ENCODE data around the gene RFX3.

The RFX3 gene

DNA sequence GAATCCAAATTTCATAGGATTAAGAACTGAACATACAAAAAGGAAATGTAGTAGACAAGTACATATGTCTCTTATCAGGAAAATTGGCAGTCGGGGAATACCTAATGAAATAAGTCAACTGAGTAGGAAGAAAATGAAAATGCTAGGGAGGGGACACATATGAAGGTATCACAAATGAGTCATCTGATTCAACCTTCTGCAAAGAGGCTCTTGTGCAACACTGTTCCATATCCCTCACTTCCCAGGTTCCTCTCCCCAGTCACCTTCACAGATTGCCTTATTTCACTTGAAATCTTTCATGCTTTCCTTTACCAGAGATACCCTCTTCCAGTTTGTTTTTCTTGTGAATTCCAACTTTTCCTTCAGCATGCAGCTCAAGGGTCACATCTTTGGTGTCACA lies 139.0 kb downstream of the RFX3 start:
- Histone ChIP-seq H3K9ac (no peak overlapping the region), H3K79me2 (ENCODE audit: insufficient read depth, low read depth) (no peaks in the 10 kb centered on the region), H2AFZ (ENCODE audit: low read depth) (no peak overlapping the region), H3K4me2 (no peak overlapping the region), H3K27ac (no peak overlapping the region), H3K4me3 (IDR thresholded peaks at IDR 0.05; ENCODE audit: insufficient read depth, low read depth, low read length) (no peak overlapping the region), H3K4me1 (ENCODE audit: low read depth, poor library complexity, severe bottlenecking) (no peaks in the 10 kb centered on the region), H4K20me1 (ENCODE audit: insufficient read depth) (no peaks in the 10 kb centered on the region), H3K27me3 (ENCODE audit: insufficient read depth, low read depth) (no peaks in the 10 kb centered on the region), H3K36me3 (ENCODE audit: insufficient read depth) (no peaks in the 10 kb centered on the region)
- TF ChIP-seq, protein P1, sequence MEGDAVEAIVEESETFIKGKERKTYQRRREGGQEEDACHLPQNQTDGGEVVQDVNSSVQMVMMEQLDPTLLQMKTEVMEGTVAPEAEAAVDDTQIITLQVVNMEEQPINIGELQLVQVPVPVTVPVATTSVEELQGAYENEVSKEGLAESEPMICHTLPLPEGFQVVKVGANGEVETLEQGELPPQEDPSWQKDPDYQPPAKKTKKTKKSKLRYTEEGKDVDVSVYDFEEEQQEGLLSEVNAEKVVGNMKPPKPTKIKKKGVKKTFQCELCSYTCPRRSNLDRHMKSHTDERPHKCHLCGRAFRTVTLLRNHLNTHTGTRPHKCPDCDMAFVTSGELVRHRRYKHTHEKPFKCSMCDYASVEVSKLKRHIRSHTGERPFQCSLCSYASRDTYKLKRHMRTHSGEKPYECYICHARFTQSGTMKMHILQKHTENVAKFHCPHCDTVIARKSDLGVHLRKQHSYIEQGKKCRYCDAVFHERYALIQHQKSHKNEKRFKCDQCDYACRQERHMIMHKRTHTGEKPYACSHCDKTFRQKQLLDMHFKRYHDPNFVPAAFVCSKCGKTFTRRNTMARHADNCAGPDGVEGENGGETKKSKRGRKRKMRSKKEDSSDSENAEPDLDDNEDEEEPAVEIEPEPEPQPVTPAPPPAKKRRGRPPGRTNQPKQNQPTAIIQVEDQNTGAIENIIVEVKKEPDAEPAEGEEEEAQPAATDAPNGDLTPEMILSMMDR (conservative IDR thresholded peaks at IDR 0.05; ENCODE audit: low read depth, low read length) = no peak

DNA sequence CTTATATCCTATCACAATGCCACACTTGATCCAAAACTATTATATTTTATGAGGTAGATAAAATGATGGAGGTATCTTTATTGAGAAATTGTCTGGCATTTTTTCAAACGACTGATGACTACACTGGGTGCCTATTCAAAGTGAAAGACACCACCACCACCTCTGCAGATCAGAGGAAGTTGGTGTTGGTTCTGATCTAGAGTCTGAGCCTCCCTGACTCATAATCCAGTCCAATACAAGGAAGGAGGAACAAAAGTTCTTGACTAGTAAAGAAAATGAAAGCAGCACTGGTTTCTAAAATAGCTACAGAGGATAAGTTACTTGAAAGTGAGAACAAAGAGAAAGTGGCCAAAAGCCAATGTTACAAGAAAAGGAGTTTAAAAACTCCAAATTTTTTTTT lies 139.9 kb downstream of the RFX3 start:
- no peak overlapping the region for H2AFZ ChIP-seq (ENCODE audit: low read depth)
- no peak overlapping the region for H3K9ac ChIP-seq
- H3K27me3 ChIP-seq (ENCODE audit: insufficient read depth, low read depth) = no peaks in the 10 kb centered on the region
- H3K36me3 ChIP-seq (ENCODE audit: insufficient read depth) = no peaks in the 10 kb centered on the region
- H3K27ac ChIP-seq = no peak overlapping the region
- no peaks in the 10 kb centered on the region for H4K20me1 ChIP-seq (ENCODE audit: insufficient read depth)
- no peak overlapping the region for H3K4me3 ChIP-seq (IDR thresholded peaks at IDR 0.05; ENCODE audit: insufficient read depth, low read depth, low read length)
- TF ChIP-seq, protein P1 (conservative IDR thresholded peaks at IDR 0.05; ENCODE audit: low read depth, low read length) = no peak
- H3K4me2 ChIP-seq = no peak overlapping the region
- no peaks in the 10 kb centered on the region for H3K4me1 ChIP-seq (ENCODE audit: low read depth, poor library complexity, severe bottlenecking)
- no peaks in the 10 kb centered on the region for H3K79me2 ChIP-seq (ENCODE audit: insufficient read depth, low read depth)

DNA sequence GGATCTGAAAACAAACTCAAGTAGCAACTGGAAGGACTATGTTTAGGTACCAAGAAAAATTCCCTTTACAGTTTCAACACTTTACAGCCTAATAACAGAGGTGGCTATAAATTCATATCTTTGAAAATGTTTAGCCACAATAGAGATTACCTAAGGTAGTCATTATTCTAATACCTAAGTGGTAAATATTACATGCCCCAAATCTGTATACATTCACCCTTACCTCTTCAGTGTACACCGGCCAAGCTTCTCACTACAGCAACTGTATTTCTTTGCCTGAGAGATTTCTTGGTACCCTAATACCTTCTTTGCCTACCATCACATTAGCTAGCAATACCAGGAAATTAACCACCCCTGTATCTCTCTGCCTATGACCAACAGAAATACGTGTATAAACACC lies 154.0 kb downstream of the RFX3 start:
- Histone ChIP-seq H3K79me2 (ENCODE audit: insufficient read depth, low read depth) (no peaks in the 10 kb centered on the region), H3K4me3 (IDR thresholded peaks at IDR 0.05; ENCODE audit: insufficient read depth, low read depth, low read length) (no peak overlapping the region), H3K9ac (no peak overlapping the region), H2AFZ (ENCODE audit: low read depth) (no peak overlapping the region), H3K4me2 (no peak overlapping the region), H3K4me1 (ENCODE audit: low read depth, poor library complexity, severe bottlenecking) (no peaks in the 10 kb centered on the region), H3K27me3 (ENCODE audit: insufficient read depth, low read depth) (no peaks in the 10 kb centered on the region), H3K36me3 (ENCODE audit: insufficient read depth) (no peaks in the 10 kb centered on the region), H4K20me1 (ENCODE audit: insufficient read depth) (no peaks in the 10 kb centered on the region), H3K27ac (no peak overlapping the region)
- TF ChIP-seq, protein P1 (conservative IDR thresholded peaks at IDR 0.05; ENCODE audit: low read depth, low read length) = no peak

DNA sequence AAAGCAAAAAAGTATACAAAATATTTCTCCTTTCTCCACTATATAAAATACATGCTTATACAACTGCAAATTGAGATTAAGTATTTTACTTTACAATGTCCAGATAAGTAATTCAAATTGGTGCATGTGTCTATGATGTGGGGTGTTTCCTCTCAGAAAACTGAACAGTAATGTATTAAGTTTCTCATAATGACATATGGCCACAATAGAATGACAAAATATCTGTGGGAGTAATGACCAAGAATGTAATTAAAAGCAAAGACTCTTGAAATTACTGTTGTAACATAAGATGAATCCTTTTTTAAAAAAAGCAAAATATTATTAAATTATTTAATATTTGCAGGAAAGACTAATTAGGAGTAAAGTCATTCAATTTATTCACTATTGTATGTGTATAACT lies 155.1 kb downstream of the RFX3 start:
- Histone ChIP-seq H3K27me3 (ENCODE audit: insufficient read depth, low read depth) (no peaks in the 10 kb centered on the region), H3K4me2 (no peak overlapping the region), H3K27ac (no peak overlapping the region), H3K79me2 (ENCODE audit: insufficient read depth, low read depth) (no peaks in the 10 kb centered on the region), H3K4me1 (ENCODE audit: low read depth, poor library complexity, severe bottlenecking) (no peaks in the 10 kb centered on the region), H2AFZ (ENCODE audit: low read depth) (no peak overlapping the region), H3K36me3 (ENCODE audit: insufficient read depth) (no peaks in the 10 kb centered on the region), H3K9ac (no peak overlapping the region), H4K20me1 (ENCODE audit: insufficient read depth) (no peaks in the 10 kb centered on the region), H3K4me3 (IDR thresholded peaks at IDR 0.05; ENCODE audit: insufficient read depth, low read depth, low read length) (no peak overlapping the region)
- TF ChIP-seq, protein P1 (conservative IDR thresholded peaks at IDR 0.05; ENCODE audit: low read depth, low read length) = no peak

DNA sequence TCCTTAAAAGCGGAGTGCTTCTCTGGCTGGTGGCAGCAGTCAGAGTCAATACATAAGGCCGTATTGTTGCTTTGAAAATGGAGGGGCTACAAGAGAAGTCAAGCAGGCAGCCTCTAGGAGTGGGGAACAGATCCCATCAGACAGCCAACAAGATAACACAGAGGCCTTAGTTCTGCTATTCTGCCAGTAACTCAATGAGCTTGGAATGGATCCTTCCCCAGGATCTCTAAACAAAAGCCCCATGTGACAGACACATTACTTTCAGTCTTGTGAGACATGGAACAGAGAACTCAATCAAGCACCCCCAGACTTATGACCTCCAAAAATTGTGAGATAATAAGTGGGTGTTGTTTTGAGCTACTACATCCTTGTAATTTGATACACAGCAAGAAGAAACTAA lies 158.6 kb downstream of the RFX3 start:
- Histone ChIP-seq H3K4me3 (IDR thresholded peaks at IDR 0.05; ENCODE audit: insufficient read depth, low read depth, low read length) (no peak overlapping the region), H4K20me1 (ENCODE audit: insufficient read depth) (no peaks in the 10 kb centered on the region), H3K79me2 (ENCODE audit: insufficient read depth, low read depth) (no peaks in the 10 kb centered on the region), H2AFZ (ENCODE audit: low read depth) (no peak overlapping the region), H3K36me3 (ENCODE audit: insufficient read depth) (no peaks in the 10 kb centered on the region), H3K9ac (no peak overlapping the region), H3K4me1 (ENCODE audit: low read depth, poor library complexity, severe bottlenecking) (no peaks in the 10 kb centered on the region), H3K27ac (no peak overlapping the region), H3K27me3 (ENCODE audit: insufficient read depth, low read depth) (no peaks in the 10 kb centered on the region), H3K4me2 (no peak overlapping the region)
- TF ChIP-seq, protein P1 (conservative IDR thresholded peaks at IDR 0.05; ENCODE audit: low read depth, low read length) = no peak

All from KMS-11 (cell line).